Hepatocyte (in vitro differentiated cells): Measurements from ENCODE around the gene MICALL2. TPM values are rescaled to one million over a fixed set of nuclear protein-coding genes. Genes with fewer than 3 reads are reported as not detected.
A peak's percentile ranks its signal among the peaks of the same experiment; 100 is the strongest.

Source experiments
- DNase-seq: peaks from one replicate; pipeline ENCODE4 v3.0.0-alpha.2; 2016; ENCODE audit warnings: low spot score
- H2AFZ ChIP-seq: fragments of 200-600 bp; sonication (generic); 2 replicates; pipeline ENCODE4 v1.6.0; 2016; ENCODE audit warnings: antibody characterized with exemption, mild to moderate bottlenecking
- H3K27ac ChIP-seq: fragments of 200-600 bp; sonication (generic); 2 replicates; pipeline ENCODE4 v1.5.1; 2016; ENCODE audit warnings: mild to moderate bottlenecking
- H3K27me3 ChIP-seq: fragments of 200-600 bp; sonication (generic); 2 replicates; pipeline ENCODE4 v1.6.1; 2016
- H3K36me3 ChIP-seq: fragments of 200-600 bp; sonication (generic); replicated peaks from 2 replicates; pipeline ENCODE4 v1.5.1; 2016; ENCODE audit warnings: low read depth; ENCODE audit not compliant: insufficient read depth
- H3K4me1 ChIP-seq: fragments of 200-600 bp; sonication (generic); 2 replicates; pipeline ENCODE4 v1.5.1; 2016; ENCODE audit warnings: mild to moderate bottlenecking, moderate library complexity; ENCODE audit not compliant: insufficient read depth
- H3K4me2 ChIP-seq: fragments of 200-600 bp; sonication (generic); 2 replicates; pipeline ENCODE4 v1.6.0; 2016
- H3K4me3 ChIP-seq: fragments of 200-600 bp; sonication (generic); 2 replicates; pipeline ENCODE4 v1.5.1; 2016; ENCODE audit warnings: mild to moderate bottlenecking
- H3K79me2 ChIP-seq: fragments of 200-600 bp; sonication (generic); 2 replicates; pipeline ENCODE4 v1.6.0; 2017; ENCODE audit warnings: mild to moderate bottlenecking
- H3K9me2 ChIP-seq: fragments of 200-600 bp; sonication (generic); replicated peaks from 2 replicates; pipeline ENCODE4 v1.6.0; 2017; ENCODE audit warnings: mild to moderate bottlenecking; ENCODE audit not compliant: insufficient read depth
- H3K9me3 ChIP-seq: fragments of 200-600 bp; sonication (generic); 2 replicates; pipeline ENCODE4 v1.5.1; 2016; ENCODE audit warnings: low read depth, mild to moderate bottlenecking
- H4K20me1 ChIP-seq: fragments of 200-600 bp; sonication (generic); 2 replicates; pipeline ENCODE4 v1.6.0; 2016; ENCODE audit warnings: mild to moderate bottlenecking; ENCODE audit not compliant: insufficient read depth, poor library complexity, severe bottlenecking
- CTCF ChIP-seq: fragments of 200-600 bp; sonication (generic); IDR thresholded peaks from 2 replicates; pipeline ENCODE4 v1.5.1; 2016; ENCODE audit warnings: antibody characterized with exemption, mild to moderate bottlenecking; ENCODE audit not compliant: poor library complexity
- EZH2 ChIP-seq: fragments of 200-600 bp; sonication (generic); IDR thresholded peaks from 2 replicates; pipeline ENCODE4 v1.6.1; 2016; ENCODE audit warnings: antibody characterized with exemption, mild to moderate bottlenecking, borderline replicate concordance
- EZH2phosphoT487 ChIP-seq: fragments of 200-600 bp; sonication (generic); IDR thresholded peaks from one replicate; pipeline ENCODE4 v1.6.1; 2018; ENCODE audit warnings: antibody characterized with exemption, mild to moderate bottlenecking, low read depth, moderate library complexity; ENCODE audit not compliant: unreplicated experiment, severe bottlenecking
- WGBS: methylation state at CpG from one replicate; pipeline ENCODE4 v1.1.6; 2016; ENCODE audit warnings: low lambda C conversion rate; ENCODE audit errors: missing lambda C conversion rate; 5-methylcytosine and 5-hydroxymethylcytosine counted together
- polyA plus RNA-seq: library from polyadenylated mRNA; unstranded; fragments of >200 nt; fragmentation: Nextera tagmentation; extraction: Ambion mirVana; gene quantifications from 2 replicates; pipeline ENCODE4 v1.2.1, GENCODE V29; 2016
- total RNA-seq: library from RNA; depleted of rRNA; stranded (reverse); fragments of >200 nt; gene quantifications from 2 replicates; pipeline ENCODE4 v1.2.3, GENCODE V29; 2014

Gene MICALL2
- total and polyA plus RNA-seq, 2 experiments from 2014 or later, result 16.4 to 28.2 TPM

GRCh38 chr7:1464694-1465093, 5.4 kb upstream of the MICALL2 start:
- peaks cover 41% of the 10 kb centered on the region for H3K4me1 ChIP-seq

GRCh38 chr7:1463676-1464223, 4.5 kb upstream of the MICALL2 start:
- H3K9me2 ChIP-seq, result no peaks in the 10 kb centered on the region
- no peaks in the 10 kb centered on the region for H3K79me2 ChIP-seq
- H3K4me2 ChIP-seq, result no peak overlapping the region
- H3K4me3 ChIP-seq, result no peak overlapping the region
- no peaks in the 10 kb centered on the region for H3K9me3 ChIP-seq
- no peak overlapping the region for H2AFZ ChIP-seq
- peaks cover 41% of the 10 kb centered on the region for H3K4me1 ChIP-seq
- H3K27ac ChIP-seq, result no peak overlapping the region
- DNase-seq, result no peak
- H4K20me1 ChIP-seq, result no peaks in the 10 kb centered on the region
- H3K36me3 ChIP-seq, result no peaks in the 10 kb centered on the region
- TF ChIP-seq EZH2phosphoT487 (no peak), EZH2 (no peak), CTCF (no peak)
- no peaks in the 10 kb centered on the region for H3K27me3 ChIP-seq
- WGBS, result 87% methylated on average over 18 of the region's 18 CpGs

More at GRCh38 chr7:1464694-1465093, 5.4 kb upstream of the MICALL2 start:
- 88% methylated on average over 8 of the region's 12 CpGs for WGBS
- Histone ChIP-seq H3K9me2 (no peaks in the 10 kb centered on the region), H3K79me2 (no peaks in the 10 kb centered on the region), H3K4me2 (no peak overlapping the region), H3K27ac (no peak overlapping the region), H3K9me3 (no peaks in the 10 kb centered on the region), H3K36me3 (no peaks in the 10 kb centered on the region), H3K27me3 (no peaks in the 10 kb centered on the region), H2AFZ (no peak overlapping the region), H4K20me1 (no peaks in the 10 kb centered on the region), H3K4me3 (no peak overlapping the region)
- no peak for DNase-seq
- TF ChIP-seq CTCF (no peak), EZH2 (no peak), EZH2phosphoT487 (no peak)

GRCh38 chr7:1461646-1462375, 2.5 kb upstream of the MICALL2 start:
- H3K27ac ChIP-seq, result peak overlapping the region; percentile 96
- TF ChIP-seq EZH2phosphoT487, result no peak
- H2AFZ ChIP-seq, result no peak overlapping the region
- H3K9me2 ChIP-seq, result no peaks in the 10 kb centered on the region
- no peaks in the 10 kb centered on the region for H3K9me3 ChIP-seq
- H3K27me3 ChIP-seq, result no peaks in the 10 kb centered on the region
- WGBS, result 65% methylated on average over 18 of the region's 18 CpGs
- no peak overlapping the region for H3K4me3 ChIP-seq
- H3K79me2 ChIP-seq, result peaks cover 15% of the 10 kb centered on the region
- no peaks in the 10 kb centered on the region for H3K36me3 ChIP-seq
- H4K20me1 ChIP-seq, result no peaks in the 10 kb centered on the region
- H3K4me2 ChIP-seq, result peak overlapping the region; percentile 72
- peaks cover 44% of the 10 kb centered on the region for H3K4me1 ChIP-seq
- no peak for DNase-seq
